Right renal cortex interstitium (tissue), 3 donors: ENCODE data around the gene BARX1. TPM values are rescaled to one million over a fixed set of nuclear protein-coding genes. Genes with fewer than 3 reads are reported as not detected.
"Not testable (repeated sequence)": the region's sequence is repeated elsewhere in the genome, so short reads cannot be mapped to it uniquely, and the experiment has no call there.

Experiments used
- DNase-seq, 3 donors: peaks; one replicate each; pipeline ENCODE4 v3.0.0-alpha.2; 2013; ENCODE audit warnings: low read depth in 3 of 3, low spot score in 2 of 3
- polyA plus RNA-seq, 3 donors: library from polyadenylated mRNA; unstranded; fragments of 120-200 nt; gene quantifications; one replicate each; pipeline ENCODE4 v1.2.1, GENCODE V29; 2013; ENCODE audit not compliant: insufficient read length in 3 of 3

Gene BARX1
- polyA plus RNA-seq, 3 donors: 0.10 to 0.25 (median 0.10) TPM

GRCh38 chr9:93952784-93953495 lies 2.2 kb downstream of the BARX1 start:
- DNase-seq: no peak

- DNase-seq: no peak
These were observed 2.9 kb downstream of the BARX1 start for GRCh38 chr9:93952119-93952783.

DNA sequence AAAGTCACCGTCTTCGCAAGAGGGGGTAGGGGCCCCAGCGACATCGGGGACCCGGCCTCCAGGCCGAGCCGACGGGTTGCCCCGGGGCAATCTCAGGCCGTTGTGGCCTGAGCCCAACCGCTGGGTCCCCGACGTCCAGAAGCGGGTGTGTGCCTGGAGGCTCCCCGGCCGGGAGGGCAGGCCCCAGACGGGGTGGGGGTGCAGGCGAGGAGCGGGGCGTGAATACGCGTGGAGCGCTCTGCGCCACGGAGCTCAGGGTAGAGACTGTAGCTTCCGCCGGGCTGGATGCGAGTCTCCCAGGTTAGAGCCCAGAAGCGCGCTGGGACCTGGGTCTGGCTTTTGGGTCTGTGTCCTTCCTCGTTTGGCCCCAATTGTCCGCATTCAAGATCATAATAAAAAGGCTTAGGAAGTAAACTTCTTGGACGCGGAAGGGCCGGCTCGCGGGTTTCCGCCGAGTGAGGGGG lies 3.5 kb downstream of the BARX1 start:
- DNase-seq: no peak

DNA sequence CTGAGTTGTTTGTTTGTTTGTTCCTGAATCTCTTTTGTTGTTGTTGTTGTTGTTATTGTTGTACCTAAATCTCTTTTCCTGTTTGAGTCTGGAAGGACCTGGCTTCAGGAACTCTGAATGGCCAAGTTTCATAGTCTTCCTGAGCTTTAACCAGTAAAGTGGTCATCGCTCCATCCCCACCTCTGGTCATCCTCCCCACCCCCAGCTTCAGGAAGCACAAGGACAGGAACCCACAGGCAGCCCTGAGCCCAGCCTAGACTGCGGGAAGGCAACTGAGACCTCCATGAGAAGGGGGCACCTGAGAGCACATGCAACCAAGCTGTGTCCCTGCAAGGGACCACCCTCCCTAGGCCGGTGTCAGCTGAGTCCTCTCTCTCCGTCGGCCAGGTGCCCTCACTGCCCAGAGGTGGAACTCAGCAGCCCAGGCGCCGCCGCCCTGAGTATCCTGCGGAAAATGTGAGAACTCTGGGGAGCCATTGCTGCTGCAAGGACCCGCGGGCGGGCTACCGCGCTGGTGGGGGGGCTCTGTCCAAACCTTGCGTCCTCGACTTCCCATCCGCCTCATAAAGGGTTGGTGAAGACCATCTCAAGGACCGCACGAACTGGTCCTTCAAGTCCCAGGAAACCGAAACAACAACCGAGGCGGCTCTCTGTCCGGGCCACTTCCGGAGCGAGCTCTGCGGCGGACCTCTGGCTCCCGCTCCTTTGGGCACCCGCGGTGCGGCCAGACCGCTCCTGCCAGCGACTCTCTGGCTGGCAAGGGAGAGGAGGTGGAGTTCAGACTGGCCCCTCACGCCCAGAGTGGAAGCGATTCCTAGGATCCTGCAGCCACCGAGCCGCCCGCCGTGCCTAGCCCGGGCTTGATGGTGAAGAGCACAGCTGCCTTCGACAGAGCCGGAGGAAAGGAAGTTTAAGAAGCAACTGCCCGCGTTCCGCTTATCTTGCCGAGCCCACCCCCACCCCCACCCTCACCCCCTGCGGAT lies 4.2 kb downstream of the BARX1 start:
- no peak for DNase-seq

DNA sequence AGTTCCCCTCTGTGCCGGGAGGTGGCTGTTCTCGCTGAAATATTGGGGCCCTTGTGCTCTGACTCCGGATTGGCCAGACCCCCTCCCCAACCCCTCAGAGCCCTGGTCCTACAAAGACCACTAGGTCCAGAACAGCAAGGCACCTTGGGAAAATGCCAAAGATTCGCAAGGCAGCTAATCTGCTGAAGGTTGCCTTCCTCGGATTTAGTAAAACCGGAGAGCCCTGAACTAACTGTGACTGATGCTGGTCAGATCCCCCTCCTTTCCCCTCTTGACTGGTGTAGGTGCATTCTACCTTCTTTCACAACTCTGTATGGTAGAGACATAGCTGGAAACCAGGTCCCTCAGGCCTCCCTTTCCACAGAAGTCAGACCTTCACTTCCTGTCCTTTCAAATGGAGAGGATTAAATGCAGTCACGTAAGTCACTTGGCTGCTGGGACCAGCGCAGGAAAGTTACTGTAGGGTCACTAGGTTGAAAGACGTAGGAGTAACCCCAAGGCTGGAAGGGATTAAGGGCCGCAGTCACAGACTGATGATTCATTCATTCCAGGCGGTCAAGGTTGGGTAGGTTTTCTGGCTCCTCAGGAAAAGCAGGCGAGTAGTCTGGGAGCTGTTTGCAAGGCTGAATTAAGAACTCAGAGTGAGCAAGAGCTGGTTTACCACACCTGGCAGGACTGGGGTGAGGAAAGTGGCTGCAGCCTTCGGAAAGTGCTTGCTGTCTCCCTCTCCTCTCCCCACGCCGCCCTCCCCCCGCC lies 5.3 kb downstream of the BARX1 start:
- DNase-seq: no peak

- DNase-seq: no peak
These were observed 6.0 kb downstream of the BARX1 start for GRCh38 chr9:93949073-93949693.

- no peak for DNase-seq
These were observed 6.6 kb downstream of the BARX1 start for GRCh38 chr9:93948441-93949072.

DNA sequence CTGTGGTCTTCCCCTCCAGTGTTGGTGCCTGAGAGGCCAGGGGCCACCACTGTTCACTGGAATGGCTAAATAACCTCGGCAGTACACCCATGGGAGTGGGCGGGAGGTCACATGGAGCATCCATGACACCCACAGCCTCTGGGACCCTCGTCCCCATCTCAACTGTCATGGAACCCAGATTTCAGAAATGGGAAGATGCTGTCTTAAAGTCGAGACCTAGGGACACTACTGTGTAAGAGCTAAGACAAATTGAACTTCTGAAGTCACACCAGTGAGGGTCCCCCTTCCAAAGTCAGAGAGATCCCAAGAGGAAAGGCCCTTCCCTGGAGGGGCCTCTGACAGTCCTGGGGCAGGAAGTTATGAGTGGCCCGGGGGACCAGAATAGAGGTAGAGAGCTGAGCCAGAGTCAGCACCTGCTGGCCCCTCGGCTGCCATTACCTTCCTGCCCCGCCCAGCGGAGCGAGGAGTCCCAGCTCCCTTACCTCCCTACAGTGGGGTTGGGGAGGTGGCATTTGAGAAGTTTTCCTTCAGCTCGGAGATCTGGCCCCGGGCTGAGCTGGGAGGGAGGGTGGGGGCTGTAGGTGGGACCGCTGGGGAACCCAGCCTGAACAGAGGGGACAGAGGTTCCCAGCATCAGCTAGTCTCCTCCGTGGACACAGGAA lies 7.6 kb downstream of the BARX1 start:
- no peak for DNase-seq

DNA sequence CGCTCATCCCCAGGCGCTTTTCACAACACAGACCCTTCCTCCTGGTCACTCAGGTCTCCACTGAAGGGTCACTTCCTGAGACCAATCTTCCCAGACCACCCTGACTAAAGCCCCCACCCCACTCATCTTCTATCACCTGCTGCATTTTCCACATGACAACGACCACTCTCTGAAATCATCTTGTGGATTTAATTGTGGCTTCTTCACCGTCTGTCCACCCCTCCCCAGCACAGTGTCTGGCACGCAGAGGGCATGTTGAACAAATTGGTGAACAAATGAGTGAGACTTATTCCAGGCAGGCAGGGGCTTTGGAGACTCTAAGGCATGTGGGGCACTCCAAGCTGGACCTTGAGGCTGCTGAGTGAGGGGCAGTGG lies 8.8 kb downstream of the BARX1 start:
- no peak for DNase-seq

DNA sequence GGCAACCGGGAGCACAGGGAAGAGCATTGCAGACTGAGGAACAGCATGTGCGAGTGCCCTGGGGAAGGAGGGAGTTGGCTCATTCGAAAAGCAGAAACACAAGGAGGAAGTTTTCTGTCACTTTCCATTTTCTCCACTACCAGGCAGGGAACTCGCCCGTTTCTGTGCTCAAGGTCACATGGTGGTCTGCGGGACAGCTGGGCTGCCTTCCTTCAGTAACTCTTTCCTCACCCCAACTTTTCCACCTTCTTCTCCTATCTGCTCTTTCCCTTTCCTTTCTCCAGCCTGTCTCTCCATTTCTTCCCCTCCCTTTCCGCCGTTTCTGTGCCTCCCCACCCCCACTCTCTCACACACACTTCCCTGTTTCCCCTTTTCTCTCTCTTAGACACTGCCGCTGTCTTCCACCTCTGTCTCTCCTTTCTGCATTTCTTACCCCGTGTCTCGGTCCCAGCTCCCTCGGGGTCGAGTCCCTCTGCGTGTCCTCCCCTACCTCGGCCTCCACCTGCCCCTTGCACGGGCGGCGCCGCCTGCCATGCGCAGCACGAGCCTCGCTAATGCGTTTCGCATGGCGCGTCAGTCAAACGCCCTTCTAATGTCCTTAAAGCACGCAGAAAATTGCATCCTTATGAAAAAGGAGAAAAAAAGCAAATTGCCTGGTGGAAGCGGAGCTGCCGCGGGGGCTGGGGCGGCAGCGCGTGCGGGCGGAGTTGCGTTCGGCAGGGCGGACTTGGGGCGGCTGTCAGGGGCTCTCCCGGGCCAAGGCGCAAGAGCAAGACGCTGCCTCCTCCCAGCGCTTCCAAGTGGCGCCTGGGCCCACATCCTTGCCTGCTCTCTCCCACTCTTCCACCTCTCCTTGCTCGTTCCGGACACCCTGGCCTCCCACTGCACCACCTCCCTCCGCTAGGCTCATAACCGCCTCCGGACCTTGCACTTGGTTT lies 9.5 kb downstream of the BARX1 start:
- no peak for DNase-seq

DNA sequence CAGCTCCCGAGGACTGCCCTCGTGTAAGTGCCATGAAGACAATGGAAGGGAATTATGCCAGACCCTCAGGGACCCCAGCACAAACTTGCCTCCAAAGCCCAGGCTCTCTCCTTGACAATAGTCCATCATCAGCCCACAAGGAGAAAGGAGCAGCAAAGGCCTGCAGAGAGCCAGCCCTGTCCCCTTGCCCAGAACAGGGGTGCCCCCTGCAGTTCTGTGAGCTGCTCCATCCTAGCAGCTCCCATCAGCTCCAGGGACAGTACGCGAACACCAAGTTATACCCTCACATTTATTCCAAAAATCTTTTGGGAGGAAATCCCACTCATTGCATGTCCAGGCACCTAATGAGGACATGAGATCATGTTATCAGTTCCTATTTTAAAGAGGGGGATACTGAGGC lies 11.1 kb downstream of the BARX1 start:
- DNase-seq: no peak

DNA sequence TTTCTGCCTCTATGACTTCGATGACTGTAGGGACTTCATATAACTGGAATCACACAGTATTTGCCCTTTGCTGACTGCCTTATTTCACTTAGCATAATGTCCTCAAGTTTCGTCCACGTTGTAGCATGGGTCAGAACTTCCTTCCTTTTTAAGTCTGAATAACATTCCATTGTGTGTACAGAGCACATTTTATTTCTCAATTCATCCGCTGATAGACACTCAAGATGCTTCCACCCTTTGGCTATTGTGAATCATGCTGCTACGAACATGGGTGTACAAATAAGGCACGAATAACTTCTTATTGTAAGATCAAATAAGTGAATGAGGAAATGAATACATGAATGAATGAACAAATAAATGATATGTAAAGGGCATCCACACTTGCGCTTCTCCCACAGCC lies 13.0 kb downstream of the BARX1 start:
- no peak for DNase-seq

DNA sequence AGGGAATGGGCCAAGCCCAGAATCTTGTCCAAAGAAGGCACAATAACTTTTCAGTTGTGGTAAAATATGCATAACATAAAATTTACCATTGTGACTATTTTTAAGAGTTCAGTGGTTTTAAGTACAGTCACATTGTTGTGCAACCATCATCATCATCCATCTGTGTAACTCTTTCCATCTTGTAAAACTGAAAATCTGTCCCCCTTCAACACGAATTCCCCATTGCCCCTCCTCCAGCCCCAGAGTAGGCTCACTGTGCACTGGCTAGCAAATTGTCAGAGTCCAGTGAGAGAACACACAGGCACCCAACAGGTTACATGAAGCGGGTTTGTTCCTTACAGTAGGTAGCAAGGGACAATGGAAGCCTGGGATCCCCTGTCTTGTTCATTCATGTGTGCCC lies 13.7 kb downstream of the BARX1 start:
- DNase-seq: no peak

- no peak for DNase-seq
These were observed 14.2 kb downstream of the BARX1 start for GRCh38 chr9:93940951-93941350.

DNA sequence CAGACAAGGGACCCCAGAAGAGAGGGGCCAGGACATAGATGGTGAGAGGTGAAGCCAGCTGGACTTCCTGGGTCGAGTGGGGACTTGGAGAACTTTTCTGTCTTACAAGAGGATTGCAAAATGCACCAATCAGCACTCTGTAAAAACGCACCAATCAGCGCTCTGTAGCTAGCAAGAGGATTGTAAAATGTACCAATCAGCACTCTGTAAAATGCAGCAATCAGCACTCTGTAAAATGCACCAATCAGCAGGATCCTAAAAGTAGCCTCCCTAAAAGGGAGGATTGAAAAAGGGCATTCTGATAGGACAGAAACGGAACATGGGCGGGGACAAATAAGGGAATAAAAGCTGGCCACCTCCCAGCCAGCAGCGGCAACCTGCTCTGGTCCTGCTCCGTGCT lies 15.6 kb downstream of the BARX1 start:
- not testable (repeated sequence) for DNase-seq

DNA sequence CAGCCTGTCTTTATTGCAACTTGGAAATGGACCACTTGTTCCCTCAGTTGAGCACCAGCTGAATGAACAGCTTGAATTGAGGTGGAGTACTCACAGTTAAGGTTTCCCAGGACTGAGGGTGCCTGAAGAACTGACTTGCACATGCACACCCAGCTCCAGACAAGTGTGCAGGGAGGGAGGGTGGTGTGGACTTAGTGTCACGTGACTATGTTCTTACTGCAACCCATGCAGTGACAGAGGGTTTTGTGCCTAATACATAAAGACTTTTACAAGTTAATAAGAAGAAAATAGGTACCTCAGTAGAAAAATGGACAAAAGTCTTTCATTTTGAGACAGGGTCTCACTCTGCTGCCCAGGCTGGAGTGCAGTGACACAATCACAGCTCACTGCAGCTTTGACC lies 18.0 kb downstream of the BARX1 start:
- no peak for DNase-seq

GRCh38 chr9:93931905-93932304 lies 23.2 kb downstream of the BARX1 start:
- DNase-seq: no peak

- DNase-seq: no peak
These were observed 25.1 kb downstream of the BARX1 start for GRCh38 chr9:93930070-93930469.
